NB4 (cell line): Measurements from ENCODE around the gene SEMA4G.

ENCODE experiments used
- POLR2A ChIP-seq: IDR thresholded peaks from 2 replicates; pipeline ENCODE4 v1.6.1; 2011; ENCODE audit warnings: mild to moderate bottlenecking; ENCODE audit not compliant: insufficient read length; ENCODE audit errors: extremely low read depth
- TF ChIP-seq, protein P1 (sequence below): IDR thresholded peaks from one replicate; pipeline ENCODE4 v1.5.1; 2012; ENCODE audit warnings: low read depth, low read length
- TF ChIP-seq, protein P2 (sequence below): IDR thresholded peaks from 2 replicates; pipeline ENCODE4 v1.6.1; 2011; ENCODE audit warnings: low read depth, low read length

DNA sequence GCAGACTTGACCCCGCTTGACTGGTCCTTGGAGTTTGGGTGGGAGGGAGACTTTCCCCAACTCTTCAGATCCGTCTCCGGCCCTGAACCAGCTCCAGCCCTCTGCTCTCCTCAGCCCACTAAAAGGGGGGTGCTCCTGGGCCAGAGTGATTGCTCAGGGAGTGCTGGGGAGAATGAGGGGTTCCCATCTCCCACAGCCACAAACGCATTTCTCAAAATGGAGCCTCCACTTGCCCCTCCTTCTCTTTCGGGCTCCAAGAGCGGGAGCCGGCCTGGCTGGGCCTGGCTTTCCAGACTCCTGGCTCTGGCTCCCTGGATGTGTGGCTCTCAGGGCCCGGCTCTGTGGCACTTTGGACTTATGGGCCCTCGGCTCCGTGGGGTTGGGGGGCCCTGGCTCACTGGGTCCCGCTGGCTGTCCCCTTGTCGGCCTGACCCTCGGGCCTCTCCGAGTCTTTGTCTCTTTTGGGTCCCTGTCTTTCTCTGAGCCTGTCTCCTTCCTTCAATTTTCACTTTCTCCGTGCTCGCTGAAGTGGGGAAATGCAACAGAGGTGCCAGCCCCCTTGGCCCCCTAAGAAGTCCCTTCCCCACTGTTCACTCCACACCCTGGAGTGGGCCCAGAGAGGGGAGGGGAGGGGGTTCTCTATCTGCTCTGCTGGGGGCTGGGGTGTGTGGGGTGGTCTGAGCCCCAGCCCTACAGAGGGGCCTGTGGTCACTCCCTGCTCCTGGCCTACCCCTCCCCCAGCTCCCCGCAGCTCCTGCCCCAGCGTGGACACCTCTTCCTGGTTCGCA lies 31.0 kb downstream of the SEMA4G start:
- no peak for TF ChIP-seq POLR2A
- TF ChIP-seq, protein P1, sequence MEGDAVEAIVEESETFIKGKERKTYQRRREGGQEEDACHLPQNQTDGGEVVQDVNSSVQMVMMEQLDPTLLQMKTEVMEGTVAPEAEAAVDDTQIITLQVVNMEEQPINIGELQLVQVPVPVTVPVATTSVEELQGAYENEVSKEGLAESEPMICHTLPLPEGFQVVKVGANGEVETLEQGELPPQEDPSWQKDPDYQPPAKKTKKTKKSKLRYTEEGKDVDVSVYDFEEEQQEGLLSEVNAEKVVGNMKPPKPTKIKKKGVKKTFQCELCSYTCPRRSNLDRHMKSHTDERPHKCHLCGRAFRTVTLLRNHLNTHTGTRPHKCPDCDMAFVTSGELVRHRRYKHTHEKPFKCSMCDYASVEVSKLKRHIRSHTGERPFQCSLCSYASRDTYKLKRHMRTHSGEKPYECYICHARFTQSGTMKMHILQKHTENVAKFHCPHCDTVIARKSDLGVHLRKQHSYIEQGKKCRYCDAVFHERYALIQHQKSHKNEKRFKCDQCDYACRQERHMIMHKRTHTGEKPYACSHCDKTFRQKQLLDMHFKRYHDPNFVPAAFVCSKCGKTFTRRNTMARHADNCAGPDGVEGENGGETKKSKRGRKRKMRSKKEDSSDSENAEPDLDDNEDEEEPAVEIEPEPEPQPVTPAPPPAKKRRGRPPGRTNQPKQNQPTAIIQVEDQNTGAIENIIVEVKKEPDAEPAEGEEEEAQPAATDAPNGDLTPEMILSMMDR = no peak
- TF ChIP-seq, protein P2, sequence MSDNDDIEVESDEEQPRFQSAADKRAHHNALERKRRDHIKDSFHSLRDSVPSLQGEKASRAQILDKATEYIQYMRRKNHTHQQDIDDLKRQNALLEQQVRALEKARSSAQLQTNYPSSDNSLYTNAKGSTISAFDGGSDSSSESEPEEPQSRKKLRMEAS = no peak
